Stimulated activated CD4-positive, alpha-beta T cell treated with anti-CD3 and anti-CD28 coated beads, TNF-alpha, amount 100 ng/mL, for 48 hours (primary cell): Measurements from ENCODE around the gene TMEM88.

ENCODE experiments used
- DNase-seq, 3 donors: peaks; one replicate each; pipeline ENCODE4 v3.0.0-alpha.2; 2020; ENCODE audit warnings: low read depth in 3 of 3

Gene TMEM88

GRCh38 chr17:7884581-7885366 is 29.9 kb downstream of the TMEM88 start:
- no peak for DNase-seq

GRCh38 chr17:7885367-7886226 is 30.7 kb downstream of the TMEM88 start:
- DNase-seq, result peak in 1 of 3 donors; percentile 34

- peak in 1 of 3 donors; percentile 46 for DNase-seq
Observed at GRCh38 chr17:7886227-7887037, 31.6 kb downstream of the TMEM88 start.

GRCh38 chr17:7887038-7887481 is 32.2 kb downstream of the TMEM88 start:
- no peak for DNase-seq

- DNase-seq, result peak; percentile 70 to 88 (median 86)
Observed at GRCh38 chr17:7887482-7888183, 32.8 kb downstream of the TMEM88 start.

- peak in 1 of 3 donors; percentile 55 for DNase-seq
Observed at GRCh38 chr17:7888184-7888920, 33.5 kb downstream of the TMEM88 start, which contains the start of gene CHD3. CHD3 (plus strand) TSS chr17:7888789; CDS start chr17:7889001, 212 bp downstream.

- DNase-seq, result no peak
Observed at GRCh38 chr17:7889166-7889955, 34.5 kb downstream of the TMEM88 start.

GRCh38 chr17:7893187-7893880 is 38.5 kb downstream of the TMEM88 start:
- DNase-seq, result no peak

GRCh38 chr17:7894226-7894625 is 39.4 kb downstream of the TMEM88 start:
- no peak for DNase-seq

- no peak for DNase-seq
Observed at GRCh38 chr17:7894866-7895265, 40.0 kb downstream of the TMEM88 start.

- no peak for DNase-seq
Observed at GRCh38 chr17:7897090-7897489, 42.2 kb downstream of the TMEM88 start.

GRCh38 chr17:7897773-7898172 is 42.9 kb downstream of the TMEM88 start:
- no peak for DNase-seq

- DNase-seq, result no peak
Observed at GRCh38 chr17:7903154-7904103, 48.6 kb downstream of the TMEM88 start.
